H54 (cell line): ENCODE results near the gene FHOD1.

Experiments
- DNase-seq: peaks from one replicate; pipeline ENCODE4 v3.0.0; 2011; ENCODE audit warnings: low spot score, mixed read lengths; ENCODE audit not compliant: insufficient read length
- FAIRE-seq: peaks from 3 replicates; lab custom pipeline; 2011; peaks lifted over from hg19 to GRCh38; lab: Jason Lieb, UNC
- POLR2A ChIP-seq: IDR thresholded peaks from 2 replicates; pipeline ENCODE4 v1.6.1; 2011; ENCODE audit warnings: low read depth, mild to moderate bottlenecking, low read length

The FHOD1 gene

DNA sequence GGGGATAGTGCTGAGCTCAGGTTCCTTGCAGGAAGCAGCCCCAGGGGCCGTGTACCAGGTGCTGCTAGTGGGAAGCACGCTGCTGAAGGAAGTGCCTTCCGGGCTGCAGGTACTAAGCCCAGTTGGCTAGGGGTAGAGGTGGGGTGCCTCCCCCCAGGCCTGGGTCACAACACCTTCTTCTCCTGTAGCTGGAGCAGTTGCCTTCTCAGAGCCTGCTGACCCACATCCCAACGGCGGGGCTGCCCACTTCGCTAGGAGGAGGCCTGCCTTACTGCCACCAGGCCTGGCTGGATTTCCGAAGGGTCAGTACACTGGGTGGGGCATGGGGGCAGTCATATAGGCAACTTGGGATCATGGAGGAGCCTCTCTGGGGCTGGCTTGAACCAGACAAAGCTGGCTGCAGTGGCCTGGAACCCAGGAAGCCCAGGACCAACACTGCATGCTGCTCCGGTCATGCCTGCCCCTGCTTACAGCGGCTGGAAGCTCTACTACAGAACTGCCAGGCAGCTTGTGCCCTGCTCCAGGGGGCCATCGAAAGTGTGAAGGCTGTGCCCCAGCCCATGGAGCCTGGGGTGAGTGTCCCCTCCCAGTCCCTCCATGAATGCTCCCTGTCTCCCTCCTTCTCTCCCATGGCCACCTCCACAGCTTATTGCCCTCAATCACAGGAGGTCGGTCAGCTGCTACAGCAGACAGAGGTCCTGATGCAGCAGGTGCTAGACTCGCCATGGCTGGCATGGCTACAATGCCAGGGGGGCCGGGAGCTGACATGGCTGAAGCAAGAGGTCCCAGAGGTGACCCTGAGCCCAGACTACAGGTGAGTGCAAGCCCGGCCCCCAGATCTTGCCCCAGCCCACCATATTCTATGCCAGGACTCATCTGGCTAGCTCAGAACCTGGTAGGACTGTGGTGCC is 34.5 kb upstream of the FHOD1 start:
- no peak for TF ChIP-seq POLR2A
- no peak for DNase-seq
- FAIRE-seq = no peak

DNA sequence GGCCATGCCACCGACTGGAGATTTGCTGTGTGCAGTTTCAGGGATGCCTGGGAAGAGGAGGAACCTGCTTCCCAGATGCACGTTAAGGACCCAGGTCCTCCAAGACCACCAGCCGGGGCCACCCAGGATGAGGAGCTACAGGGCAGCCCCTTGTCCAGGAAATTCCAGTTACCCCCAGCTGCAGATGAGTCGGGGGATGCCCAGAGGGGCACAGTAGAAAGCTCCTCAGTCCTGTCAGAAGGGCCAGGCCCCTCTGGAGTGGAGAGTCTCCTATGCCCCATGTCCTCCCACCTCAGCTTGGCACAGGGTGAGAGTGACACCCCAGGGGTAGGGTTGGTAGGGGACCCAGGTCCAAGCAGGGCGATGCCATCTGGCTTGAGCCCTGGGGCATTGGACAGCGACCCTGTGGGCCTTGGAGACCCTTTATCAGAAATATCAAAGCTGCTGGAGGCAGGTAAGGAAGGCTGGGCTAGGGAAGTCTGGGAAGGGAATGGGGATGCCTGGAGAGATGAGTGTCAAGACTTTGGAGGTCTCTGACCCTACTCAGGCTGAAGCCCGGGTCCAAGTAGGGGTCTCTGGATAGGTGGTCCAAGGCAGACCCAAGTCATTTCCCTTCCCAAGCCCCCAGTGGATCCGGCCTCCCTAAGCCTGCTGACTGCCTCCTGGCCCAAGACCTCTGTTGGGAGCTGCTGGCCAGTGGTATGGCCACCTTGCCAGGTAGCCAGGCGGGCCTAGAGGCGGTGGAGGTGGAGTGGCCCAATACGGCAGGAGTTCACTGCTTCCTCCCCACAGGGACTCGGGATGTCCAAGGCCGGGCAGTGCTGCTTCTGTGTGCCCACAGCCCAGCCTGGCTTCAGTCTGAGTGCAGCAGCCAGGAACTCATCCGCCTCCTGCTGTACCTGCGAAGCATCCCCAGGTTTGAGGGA is 33.1 kb upstream of the FHOD1 start:
- no peak for FAIRE-seq
- DNase-seq = no peak
- no peak for TF ChIP-seq POLR2A

DNA sequence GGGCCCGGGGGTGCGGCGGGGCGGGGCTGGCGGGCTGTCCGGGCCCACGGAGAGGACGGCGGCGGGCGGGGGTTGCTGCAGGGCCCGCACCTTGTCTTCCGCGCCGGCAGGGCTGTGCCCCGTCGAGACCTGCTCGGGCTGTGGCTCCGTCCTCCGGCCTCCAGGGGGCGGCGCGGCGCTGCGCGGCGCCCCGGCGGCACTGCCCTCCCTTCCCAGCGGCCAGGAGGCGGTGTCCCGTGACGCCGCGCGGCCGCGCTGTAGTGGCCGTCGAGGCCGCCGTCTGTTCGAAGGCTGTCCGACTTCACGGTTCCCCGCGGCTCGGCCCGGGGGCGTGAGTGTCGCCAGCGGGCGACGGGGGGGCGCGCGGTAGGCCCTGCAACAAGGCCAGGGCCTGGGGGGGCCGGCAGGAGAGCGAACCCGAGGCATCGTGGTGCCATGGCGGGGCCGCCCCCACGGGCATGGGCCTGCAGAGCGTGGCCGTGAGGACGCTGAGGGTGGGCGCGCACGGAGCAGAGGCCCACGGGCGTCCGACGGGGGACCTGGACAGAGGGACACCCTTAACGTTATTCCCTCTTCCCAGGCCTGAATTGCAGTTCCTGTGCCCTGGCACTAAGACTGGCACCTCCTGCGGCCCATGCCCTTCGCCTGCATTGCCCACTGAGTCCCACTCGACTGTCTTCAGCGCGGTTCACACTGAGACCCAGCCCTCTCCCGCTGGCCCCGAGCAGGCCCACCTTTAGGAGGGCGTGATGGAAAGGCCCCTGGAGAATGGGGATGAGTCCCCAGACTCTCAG is 32.2 kb upstream of the FHOD1 start, which contains the start of gene PLEKHG4:
Gene PLEKHG4, plus strand, starts transcription at position 237 of the 794 bp plus-strand sequence. Its CDS starts 513 bp downstream, at position 750.
- TF ChIP-seq POLR2A = no peak
- FAIRE-seq = no peak
- no peak for DNase-seq

DNA sequence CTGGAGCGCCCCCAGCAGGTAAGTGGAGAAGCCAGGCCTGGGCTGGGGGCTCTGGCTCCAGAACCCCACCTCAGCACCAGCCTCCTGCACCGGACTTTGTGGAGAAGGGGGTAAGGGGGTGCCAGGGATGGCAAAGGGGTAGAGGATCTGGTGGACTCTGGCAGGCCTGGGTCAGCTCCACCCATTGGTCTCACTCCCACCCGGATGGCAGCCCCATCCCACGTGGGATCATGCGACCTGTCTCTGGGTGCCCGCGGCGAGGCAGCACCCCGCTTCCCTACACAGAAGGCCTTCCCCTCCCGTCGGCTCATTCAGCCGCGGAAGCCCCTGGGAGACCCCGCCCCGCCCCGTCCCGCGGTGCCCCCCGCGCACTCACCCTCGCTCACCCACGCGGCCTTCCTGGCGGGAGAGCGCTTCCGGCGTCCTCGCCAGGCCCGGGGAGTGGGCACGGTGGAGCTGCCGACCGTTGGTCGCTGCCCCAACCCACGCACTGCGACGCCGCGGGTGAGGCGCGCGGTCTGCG is 31.6 kb upstream of the FHOD1 start:
- DNase-seq (no peak), FAIRE-seq (no peak)
- no peak for TF ChIP-seq POLR2A

DNA sequence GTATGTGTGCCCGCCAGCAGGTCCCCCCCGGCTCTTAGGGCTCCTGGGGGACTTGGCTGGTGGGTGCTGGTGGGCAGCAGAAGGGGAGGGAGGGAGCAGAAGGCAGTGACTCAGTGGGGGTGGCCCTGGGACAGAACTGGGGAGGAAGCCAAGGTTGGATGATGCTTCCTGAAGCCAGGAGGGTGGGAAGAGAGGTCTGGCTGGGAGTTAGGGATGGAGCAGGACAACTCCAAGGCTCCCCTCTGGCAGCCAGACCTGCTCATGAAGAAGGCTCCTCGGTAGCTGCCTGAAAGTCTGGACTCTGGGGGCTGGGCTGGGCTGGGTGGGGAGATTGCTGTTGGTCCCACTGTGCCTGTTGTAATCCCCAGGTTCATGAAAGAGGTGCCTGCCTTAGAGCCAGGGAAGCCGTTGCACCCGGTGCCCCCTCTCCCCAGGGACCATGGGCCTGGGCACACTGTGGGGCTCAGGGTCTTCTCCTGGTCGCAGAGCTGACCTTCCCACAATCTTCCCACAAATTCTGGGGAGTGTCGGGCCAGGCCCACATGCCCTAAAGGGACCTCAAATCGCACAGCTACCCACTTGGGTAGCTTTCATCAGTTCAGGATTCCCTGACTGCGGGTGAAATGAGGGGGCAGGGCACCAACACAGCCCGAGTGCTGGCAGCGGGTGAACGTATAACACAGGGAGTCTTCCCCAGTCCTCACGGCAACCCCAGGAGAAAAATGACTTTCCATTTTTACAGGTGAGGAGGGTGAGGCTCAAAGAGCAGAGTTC is 30.9 kb upstream of the FHOD1 start:
- no peak for FAIRE-seq
- DNase-seq = peak; percentile 81
- no peak for TF ChIP-seq POLR2A

DNA sequence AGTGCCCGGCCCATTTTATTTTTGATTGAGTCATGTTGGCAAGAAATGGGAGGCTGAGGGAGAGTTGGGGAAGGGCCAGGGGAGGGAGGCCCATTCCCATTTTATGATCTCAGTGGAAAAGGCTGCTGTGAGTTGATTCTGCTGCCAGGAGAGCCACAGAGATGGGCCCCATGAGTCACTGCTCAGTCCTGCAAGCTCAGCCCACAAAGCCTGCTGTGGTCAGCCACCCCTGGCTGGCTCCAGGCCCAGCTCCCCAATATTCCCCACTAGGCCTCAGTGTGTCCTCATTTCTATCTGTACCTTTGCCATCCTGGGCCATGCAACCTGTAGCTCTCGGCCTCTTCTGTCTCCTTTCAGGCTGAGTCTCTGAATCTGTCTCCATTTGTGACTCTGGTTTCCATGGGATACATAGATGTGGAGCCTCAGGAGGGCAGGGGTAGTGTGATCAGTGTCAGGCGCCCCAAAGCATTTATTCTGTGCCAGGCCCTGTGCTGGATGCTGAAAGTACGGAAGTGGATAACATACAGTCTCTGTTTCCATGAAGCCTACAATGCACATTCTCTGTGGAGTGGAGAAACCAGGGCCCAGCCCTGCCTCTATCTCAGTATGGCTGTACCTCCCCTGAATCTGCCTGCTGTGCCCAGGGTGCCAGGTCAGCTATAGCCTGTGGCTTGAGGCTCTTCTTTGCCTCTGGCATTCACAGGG is 30.2 kb upstream of the FHOD1 start:
- no peak for TF ChIP-seq POLR2A
- FAIRE-seq = peak; percentile 94
- DNase-seq = peak; percentile 98

DNA sequence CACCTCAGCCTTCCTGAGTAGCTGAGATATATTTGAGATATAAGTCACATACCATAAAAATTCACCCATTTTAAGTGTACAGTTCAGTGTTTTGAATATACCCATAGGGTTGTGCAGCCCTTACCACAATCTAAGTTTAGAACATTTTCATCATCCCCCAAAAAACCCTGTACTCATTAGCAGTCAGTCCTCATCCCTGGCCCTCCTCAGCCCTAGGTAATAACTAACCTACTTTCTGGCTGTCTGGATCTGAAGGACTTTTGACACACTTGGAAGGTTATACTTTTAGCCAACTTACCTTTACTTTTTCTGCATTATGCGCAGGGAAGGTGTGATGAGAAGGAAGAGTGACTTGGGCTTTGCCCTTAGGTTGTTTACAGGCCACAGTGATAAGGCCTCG is 28.0 kb upstream of the FHOD1 start:
- no peak for TF ChIP-seq POLR2A
- FAIRE-seq (no peak), DNase-seq (no peak)

DNA sequence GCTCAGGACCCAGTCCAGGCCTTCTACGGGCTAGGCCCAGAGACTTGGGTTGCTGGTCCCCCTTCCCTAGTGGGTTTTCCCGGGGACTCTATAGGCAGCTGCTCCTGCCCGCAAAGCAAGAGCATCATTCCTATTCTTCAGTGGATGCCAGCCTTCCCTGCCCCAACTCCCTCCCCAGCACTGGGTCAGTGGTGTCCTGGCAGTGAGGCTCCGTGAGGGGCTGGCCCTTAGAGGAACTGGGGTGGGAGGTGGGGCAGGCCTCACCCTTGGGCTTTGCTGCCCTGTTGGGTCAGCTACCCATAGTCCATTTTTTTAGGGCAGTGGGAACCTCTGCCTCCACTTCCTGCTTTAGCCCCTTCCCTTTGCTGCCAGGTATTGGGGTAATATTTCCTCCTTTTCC is 24.2 kb upstream of the FHOD1 start:
- no peak for TF ChIP-seq POLR2A
- DNase-seq (no peak), FAIRE-seq (no peak)

DNA sequence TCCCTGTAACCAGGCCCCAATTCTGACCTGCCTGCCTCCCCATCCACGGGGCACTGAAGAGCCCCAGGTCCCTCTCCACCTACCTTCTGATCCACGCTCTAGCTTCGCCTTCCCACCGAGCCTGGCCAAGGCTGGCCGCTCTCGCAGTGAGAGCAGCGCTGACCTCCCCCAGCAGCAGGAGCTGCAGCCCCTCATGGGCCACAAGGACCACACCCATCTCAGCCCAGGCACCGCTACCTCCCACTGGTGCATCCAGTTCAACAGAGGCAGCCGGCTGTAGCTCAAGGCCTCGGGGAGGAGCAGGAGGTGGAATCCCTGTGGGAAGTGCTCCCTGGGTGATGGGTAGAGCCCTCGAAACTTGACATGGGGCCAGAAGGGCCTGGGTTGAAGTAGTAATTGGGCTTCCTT is 23.7 kb upstream of the FHOD1 start:
- DNase-seq (no peak), FAIRE-seq (no peak)
- no peak for TF ChIP-seq POLR2A

DNA sequence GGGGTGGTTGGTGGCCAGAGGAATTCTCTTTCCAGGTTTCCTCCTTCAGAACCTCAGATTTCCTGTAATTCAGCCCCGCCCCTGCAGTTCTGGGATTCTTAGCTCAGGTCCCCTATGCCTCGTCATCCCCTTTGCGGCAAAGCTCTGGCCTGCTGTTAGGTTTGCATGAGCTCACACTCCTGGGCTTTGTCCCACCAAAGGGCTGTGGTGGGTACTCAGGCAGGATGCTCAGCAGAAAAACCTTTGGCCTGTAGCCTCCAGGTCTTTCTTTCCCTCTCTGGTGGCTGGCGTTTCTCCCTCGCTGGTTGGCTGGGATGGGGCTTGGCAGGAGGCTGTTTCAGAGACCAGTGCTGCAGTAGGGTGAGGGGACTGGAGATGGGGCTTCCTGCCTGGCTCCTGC is 22.5 kb upstream of the FHOD1 start:
- no peak for DNase-seq
- no peak for FAIRE-seq
- TF ChIP-seq POLR2A = no peak

DNA sequence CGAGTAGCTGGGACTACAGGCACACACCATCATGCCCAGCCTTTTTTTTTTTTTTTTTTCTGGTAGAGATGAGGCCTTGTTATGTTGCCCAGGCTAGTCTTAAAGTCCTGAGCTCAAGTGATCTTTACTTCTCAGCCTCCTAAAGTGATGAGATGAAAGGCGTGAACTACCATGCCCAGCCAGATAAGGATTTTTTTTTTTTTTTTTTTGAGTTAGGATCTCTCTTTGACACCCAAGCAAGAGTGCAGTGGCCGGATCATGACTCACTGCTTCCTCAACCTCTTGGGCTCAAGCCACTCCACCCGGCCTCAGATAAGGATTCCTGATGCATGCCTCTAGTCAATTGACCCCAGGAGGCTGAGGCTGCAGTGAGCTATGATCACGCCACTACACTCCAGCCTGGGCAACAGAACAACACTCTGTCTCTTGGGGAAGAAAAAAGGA is 20.9 kb upstream of the FHOD1 start:
- peak; percentile 65 for FAIRE-seq
- DNase-seq = no peak
- TF ChIP-seq POLR2A = no peak

DNA sequence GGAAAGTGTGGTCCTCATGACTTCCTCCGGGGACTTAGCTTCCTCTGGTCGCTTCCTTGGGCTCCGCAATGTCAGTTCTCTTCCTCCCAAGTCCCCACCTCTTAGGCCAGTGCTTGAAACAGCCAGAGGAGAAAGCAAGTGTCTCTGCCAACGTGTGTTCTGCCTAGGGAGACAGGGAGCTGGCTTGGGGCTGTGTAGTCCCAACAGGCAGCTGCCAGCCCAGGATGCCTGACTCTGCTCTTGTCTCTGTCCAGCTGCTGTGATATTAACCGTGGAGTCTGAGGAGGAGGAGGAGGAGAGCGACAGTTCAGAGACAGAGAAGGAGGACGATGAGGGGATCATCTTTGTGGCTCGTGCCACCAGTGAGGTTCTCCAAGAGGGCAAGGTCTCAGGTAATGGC is 18.6 kb upstream of the FHOD1 start:
- FAIRE-seq (no peak), DNase-seq (no peak)
- no peak for TF ChIP-seq POLR2A
